COLO829 (cell line): Measurements from ENCODE around the gene AP2A2.
"Not testable (repeated sequence)": the region's sequence is repeated elsewhere in the genome, so short reads cannot be mapped to it uniquely, and the experiment has no call there.

Source experiments
- DNase-seq: peaks from one replicate; pipeline ENCODE4 v3.0.0; 2012; ENCODE audit warnings: low spot score

AP2A2 gene

DNA sequence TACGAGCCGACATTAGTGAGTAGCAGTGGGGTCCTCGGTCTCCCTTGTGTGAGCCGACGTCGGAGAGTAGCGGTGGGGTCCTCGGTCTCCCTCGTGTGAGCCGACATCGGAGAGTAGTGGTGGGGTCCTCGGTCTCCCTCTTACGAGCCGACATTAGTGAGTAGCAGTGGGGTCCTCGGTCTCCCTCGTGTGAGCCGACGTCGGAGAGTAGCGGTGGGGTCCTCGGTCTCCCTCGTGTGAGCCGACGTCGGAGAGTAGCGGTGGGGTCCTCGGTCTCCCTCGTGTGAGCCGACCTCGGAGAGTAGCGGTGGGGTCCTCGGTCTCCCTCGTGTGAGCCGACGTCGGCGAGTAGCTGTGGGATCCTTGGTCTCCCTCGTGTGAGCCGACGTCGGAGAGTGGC lies 49.7 kb downstream of the AP2A2 start:
- DNase-seq: not testable (repeated sequence)

DNA sequence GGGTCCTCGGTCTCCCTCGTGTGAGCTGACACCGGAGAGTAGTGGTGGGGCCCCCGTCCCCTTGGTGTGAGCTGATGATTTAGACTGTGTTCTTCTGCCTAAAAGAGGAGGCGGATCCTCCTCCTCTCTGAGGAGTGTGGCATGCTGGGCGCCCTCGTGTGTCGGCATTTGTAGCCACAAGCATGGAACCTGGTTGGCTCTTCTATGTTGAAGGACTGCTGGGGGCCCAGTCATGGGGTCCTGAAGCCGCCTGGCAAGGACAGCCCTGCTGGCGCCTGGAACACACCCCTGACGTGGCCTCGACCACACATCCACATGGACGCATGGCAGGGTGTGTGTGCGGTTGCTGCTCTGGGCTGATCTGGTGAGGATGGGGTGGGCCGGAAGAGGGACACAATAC lies 50.2 kb downstream of the AP2A2 start:
- no peak for DNase-seq

DNA sequence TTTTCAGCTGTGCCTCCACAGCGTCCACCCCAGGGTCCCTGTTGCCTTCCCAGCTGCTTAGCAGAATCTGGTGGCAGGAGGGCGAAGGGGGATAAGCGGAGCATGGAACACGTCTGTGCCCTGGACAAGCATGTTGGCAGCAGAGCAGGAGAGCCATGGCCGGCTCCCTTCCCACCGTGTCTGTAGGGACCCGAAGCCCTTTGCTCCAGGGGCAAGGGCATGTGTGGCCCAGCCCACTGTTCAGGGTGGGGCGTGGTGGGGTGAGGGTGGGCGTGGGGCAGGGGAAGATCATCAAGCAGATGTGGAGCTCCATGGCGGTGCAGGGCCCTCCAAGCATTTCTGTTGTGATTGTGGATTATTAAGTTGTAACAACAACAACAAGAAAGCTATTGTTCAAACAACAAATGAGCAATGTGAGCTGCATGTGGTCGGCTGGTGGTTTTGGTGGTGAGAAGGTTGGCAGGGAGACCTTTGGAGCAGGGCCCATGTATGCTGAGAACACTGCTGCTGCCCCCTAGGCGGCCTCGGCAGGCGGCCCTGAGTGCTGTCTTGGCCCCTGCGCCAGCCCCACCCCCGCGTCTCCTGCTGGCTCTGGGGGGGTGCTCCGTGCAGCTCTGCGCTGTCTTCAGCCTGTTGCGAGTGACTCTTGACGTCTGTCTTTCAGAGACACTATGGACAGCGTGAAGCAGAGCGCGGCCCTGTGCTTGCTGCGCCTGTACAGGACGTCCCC lies 50.9 kb downstream of the AP2A2 start:
- DNase-seq: peak; percentile 23

DNA sequence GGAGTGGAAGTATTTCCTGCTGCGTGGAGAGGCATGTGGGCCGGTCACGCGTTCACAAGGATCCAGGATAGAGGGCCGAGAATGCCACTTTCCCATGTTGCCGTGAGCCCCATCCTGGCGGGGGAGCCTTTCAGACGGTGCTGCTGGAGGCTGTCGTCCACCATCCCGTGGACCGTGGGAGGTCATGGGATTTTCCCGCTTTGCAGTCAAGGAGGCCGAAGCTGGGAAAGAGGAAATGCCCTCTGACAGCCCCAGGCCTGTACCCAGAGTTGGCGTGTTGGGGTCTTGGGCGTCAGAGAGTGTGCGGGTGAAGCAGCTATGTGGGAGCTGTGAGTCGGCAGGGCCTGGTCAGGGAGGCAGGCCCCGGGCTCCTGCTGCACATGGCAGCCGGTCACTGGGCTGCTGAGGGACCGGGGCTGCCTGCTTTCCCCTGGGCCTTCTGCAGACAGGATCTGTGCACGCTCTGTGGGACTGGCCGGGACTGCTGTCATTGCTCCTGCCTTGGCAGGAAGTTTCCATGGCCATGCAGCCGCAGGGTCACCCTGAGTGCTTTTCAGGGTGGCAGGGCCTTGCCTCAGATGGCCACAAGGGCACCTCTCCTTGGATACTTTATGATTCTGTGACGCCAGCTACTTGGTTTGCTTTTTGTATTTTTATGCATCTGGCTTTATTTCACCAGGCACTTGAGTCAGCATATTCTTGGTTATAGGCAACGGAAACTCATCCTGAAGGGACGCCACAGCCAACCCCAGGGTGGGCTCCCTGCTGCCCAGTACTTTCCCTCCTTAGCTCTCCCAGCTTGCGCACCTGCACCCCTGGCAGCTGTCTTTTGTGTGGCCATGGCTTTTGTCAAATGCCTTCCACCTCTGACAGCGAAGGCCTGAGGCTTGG lies 52.4 kb downstream of the AP2A2 start:
- no peak for DNase-seq

DNA sequence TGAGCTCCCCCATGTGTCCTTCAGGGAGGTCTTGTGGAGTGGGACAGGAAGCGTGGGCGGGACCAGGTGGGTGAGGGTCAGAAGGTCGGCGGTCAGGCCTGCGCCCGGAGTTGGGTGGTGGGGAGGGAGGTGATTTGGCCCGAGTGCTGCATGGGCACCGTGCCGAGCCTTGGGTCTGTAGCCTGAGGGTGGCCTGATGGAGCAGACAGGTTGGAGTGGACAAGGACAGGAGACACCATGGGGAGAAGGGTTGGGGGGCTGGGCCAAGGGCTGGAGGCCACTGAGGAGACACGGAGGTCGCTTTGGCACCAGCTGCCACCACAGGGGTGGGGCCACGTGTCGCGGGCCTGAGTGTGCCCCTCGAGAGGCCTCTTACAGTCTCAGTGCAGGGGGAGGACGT lies 53.1 kb downstream of the AP2A2 start:
- no peak for DNase-seq

DNA sequence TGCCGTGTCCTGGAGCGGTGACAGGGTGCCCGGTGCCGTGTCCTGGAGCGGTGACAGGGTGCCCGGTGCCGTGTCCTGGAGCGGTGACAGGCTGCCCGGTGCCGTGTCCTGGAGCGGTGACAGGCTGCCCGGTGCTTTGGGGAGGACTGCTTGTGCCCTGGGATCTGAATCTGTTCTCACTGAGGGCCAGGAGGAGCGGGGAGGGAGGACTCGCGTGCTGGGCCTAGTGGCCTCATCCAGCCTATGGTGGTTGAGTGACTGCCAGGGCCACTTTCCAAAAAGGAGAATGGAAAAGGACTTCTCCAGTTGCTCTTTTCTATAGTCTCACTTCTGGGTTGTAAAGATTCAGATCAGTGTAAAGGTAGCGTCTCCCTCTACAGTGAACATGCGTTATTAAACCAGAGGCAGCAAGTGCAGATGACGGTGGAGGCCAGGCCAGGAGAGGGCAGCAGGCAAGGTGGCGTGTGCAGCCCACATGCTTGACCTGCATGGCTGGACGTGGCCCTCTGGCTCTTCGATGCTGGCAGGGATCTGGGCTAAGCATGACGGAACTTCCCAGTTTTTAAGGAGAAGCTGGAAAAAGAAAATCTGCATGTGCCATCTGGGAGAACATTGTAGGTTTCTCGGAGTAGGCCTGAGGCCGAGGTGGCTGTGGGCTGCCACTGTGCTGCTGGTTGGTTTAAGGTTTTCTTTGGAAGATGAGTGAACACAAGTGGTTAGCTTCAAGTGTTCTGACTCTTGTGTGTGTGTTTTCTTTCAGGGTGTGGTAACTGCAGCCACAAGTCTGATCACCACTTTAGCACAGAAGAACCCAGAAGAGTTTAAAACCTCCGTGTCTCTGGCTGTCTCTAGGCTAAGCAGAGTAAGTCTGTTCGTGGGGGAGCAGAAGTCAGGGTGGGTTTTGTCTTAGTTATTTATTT lies 55.0 kb downstream of the AP2A2 start:
- DNase-seq: no peak

DNA sequence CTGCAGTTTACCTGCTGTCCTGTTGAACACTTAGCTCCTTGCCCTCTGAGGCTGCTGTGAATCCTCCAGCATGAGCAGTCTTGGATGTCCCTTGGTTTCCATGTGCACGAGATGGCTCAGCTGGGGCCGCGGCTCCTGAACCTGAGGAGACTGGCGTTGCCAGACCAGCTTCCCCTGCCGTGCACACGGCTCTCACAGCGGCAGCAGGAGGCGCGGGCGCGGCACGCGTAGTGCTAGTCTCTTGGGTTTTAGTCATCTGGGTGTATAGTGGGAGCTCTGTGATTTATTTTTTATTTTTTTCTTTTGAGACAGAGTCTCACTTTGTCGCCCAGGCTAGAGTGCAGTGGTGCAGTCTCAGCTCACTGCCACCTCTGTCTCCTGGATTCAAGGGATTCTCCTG lies 56.1 kb downstream of the AP2A2 start:
- DNase-seq: no peak

DNA sequence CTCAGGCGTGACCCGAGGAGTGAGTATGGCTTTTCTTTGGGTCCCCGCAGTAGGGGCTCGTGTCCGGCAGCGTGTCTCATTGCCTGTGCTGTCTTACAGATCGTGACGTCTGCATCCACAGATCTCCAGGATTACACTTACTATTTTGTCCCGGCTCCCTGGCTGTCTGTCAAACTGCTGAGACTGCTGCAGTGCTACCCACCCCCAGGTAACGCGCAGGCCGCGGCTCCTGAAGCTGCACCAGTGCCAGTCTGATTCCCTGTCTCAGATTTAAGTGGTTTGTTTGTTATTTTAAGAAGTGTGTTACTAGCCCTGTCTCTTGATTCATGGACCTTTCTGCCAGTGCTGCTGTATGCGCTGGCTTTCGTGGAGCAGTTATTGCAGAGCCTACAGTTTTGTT lies 58.9 kb downstream of the AP2A2 start:
- DNase-seq: no peak

DNA sequence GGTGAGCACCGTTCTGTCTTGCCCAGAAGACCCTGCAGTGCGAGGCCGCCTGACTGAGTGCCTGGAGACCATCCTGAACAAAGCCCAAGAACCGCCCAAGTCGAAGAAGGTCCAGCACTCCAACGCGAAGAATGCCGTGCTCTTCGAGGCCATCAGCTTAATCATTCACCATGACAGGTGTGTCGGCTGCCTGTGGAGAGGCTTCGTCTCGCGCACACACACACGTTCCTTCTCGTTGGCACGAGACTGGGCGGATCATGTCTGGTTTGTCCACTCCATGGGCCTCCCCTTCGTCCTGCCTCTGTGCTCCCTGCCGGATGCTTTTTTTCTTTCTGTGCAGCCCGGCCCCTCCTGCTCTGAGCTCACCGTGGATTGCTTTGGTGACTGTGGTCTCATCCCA lies 59.7 kb downstream of the AP2A2 start:
- no peak for DNase-seq

DNA sequence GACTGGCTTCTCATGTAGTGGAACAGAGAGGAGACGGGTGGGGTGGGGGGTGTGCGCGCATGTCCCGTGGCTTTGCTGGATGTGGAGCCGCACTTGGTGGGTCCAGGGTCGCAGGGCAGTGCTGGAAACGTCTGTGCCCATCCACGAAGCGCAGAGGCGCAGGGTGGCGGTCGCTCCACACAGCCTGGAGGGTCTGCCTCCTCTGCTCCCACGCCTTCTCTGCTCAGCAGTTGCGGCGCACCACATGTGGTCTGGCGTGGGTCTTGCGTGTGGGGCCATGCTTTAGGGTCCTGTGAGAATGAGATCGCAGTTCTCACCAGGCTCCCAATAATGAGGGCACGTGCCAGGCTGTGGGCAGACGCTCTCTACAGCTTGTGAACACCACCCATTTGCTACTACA lies 60.2 kb downstream of the AP2A2 start:
- no peak for DNase-seq

DNA sequence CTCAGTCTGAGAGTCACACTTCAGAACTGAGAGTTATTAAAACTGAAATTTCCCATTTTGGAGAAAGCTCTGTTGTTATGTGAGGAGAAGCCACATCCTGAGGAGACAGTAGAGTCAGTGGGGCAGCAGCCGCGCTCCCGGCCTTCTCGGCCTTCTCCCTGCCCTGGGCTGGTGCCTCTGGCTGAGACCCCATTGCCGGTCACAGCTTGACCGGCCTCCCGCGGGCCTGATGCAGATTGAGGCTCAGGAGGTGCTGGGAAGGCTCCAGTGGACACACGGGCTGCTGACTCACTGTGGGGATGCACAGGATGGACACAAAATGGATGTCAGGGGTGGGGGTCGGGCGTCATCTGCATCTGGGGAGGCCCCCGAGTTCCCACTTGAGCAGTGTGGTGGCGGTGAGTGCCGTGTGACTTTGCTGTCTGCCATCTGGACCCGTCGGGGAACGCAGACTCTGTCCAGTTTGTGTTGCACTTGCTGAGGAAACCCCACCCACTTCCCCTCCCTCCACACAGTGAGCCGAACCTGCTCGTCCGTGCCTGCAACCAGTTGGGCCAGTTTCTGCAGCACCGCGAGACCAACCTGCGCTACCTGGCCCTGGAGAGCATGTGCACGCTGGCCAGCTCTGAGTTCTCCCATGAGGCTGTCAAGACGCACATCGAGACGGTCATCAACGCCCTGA lies 60.7 kb downstream of the AP2A2 start:
- no peak for DNase-seq

DNA sequence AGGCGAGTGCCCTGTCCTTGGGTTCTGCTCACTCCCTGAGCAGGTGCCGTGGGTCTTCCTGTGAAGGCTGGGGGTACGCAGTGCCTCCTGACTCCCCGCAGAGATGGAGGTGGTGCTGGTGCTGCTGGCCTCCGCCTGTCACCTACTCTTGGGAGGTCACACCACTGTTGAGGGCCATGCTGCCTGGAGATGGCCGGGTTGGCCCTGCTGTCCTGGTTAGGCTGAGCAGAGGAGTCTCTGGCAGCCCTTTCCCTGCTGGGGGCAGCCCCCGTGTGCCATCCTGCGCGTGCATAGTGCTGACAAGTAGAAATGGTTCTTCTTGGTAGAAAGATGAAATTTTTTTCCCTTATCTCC lies 61.3 kb downstream of the AP2A2 start:
- no peak for DNase-seq

DNA sequence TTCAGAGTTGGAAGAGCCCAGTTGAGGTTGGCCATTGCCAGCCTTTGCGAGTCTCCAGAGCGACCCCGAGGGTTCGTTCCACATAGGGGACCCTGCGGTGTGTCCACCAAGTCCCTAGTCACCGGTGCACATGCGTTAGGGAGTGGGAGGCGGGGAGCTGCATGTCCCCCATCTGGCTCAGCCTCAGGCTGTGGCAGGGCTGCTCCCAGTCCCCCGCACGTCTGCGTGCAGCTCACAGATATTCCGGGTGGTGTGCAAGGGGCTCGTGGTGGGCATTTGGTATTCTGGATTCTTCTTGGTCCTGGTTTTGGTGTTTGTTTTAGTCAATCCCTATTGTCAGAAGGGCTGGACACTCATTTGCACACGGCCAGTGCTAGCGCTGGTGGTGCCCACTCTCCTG lies 62.0 kb downstream of the AP2A2 start:
- DNase-seq: no peak

DNA sequence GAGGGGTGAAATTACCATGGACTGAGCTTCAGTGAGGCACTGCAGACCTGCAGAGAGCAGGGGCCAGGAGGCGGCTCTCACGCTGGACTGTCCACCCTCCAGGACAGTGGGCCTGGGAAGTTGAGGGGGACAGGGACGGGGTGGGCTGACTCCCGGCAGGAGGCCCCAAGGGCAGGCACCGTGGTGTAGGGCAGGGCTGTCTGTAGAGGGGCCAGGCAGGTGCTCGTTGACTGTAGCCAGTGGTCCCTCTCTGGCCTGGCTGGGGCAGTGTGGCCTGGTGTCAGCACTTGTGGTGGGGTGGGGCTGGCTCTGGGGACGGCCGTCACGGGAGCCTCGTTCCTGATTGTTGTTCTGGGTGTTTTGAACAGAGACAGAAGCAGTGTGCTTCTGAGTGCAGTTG lies 64.4 kb downstream of the AP2A2 start:
- no peak for DNase-seq

DNA sequence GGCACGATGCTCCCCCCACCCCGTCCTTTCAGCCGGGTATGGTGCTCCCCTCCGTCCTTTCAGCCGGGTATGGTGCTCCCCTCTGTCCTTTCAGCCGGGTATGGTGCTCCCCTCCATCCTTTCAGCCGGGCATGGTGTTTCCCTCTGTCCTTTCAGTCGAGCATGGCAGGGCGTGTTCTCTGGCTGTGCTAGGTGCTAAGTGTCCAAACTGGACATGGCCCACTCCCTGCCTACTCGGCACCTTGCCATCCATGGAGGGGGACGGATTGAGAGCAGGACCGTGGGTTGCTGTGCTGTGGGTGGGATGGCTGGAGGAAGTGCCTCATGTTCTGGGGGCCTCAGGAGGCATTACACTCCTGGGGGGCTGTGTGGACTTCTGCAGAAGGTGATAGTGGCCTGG lies 65.4 kb downstream of the AP2A2 start:
- no peak for DNase-seq

DNA sequence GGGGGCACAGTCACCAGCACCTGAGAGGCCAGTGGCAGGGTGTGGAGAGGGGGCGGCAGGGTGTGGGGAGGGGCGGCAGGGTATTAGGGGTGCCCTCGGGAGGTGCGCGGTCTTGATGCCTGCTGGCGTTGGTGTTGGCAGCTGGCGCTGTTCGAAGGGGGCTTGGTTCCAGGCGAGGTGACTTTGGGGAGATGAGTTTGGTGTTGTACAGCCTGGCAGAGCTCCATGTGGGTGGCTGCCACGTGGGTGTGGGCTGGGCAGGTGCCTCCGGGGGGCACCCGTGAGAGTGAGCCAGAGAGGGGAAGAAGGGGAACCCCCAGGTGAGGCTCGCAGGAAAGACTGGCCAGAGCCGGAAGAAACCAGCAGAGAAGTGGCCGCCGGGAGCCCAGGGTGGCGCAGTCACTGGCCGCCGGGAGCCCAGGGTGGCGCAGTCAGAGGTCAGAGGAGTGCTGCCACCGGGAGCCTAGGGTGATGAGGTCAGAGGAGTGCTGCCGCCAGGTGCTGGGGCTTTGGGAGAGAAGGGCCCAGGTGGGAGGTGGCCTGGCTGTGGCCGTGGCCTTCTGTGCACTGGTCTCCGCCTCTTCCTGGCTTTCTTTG lies 66.1 kb downstream of the AP2A2 start:
- no peak for DNase-seq

DNA sequence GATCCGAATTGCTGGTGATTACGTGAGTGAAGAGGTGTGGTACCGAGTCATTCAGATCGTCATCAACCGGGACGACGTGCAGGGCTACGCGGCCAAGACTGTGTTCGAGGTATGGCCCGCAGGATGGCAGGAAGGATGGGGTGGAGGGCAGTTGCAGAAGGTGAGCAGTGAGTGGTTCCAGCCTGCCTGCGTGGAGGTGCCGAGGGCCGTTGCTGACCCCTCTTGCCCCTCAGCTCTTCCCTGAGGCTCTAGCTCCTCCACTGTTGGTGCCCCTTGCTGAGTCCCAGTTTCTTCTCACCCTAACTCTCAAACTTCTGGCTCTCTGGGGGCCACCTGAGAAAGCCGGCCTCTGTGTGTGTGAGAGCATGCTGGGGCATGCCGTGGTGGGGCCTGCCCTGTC lies 66.9 kb downstream of the AP2A2 start:
- no peak for DNase-seq

DNA sequence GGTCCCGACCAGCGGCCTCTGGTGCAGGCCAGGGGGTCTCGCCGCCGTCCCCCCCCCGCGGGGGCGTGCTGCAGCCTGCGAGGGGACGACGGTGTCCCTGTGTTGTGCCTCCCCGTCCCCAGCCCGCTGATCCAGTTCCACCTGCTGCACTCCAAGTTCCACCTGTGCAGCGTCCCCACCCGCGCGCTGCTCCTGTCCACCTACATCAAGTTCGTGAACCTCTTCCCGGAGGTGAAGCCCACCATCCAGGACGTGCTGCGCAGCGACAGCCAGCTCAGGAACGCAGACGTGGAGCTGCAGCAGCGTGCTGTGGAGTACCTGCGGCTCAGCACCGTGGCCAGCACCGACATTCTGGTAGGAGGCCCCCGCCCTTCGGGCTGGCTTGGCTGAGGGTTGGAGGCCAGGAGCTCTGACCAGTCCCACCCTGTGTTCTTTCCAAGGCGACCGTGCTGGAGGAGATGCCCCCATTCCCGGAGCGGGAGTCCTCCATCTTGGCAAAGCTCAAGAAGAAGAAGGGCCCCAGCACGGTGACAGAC lies 68.0 kb downstream of the AP2A2 start:
- DNase-seq: no peak

DNA sequence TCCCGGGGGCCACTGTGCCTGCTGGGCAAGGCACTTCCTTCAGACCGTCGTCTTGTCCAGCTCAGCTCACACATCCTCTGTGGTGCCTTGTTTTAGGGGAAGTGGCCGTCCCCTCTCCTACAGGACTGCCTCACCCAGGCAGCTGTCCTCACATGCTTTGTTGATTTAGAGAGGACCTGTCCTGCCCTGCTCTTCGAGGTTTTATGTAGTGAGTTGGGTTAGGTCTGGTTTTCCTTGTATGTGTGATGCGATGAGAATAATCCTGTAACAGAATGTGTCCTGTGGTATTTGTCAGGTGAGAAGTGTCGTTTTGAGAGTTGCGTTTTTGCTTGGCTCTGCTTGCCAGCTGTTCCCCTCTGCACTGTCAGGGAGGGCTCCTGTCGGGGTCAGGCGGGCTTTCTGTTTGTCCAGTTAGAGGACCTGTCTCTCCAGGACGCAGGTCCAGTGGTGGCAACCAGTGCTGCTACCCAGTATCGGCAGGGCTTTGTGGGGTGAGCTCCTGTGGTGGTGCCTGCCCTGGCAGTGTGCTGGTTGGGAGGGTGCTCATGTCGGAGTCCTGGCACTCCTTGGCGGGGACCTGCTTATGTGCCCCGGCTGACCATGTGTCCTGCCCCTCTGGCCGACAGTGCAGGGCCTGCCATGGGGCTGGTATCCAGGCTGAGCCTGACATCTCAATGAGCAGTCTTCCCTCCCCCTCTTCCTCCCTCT lies 69.5 kb downstream of the AP2A2 start:
- DNase-seq: no peak

DNA sequence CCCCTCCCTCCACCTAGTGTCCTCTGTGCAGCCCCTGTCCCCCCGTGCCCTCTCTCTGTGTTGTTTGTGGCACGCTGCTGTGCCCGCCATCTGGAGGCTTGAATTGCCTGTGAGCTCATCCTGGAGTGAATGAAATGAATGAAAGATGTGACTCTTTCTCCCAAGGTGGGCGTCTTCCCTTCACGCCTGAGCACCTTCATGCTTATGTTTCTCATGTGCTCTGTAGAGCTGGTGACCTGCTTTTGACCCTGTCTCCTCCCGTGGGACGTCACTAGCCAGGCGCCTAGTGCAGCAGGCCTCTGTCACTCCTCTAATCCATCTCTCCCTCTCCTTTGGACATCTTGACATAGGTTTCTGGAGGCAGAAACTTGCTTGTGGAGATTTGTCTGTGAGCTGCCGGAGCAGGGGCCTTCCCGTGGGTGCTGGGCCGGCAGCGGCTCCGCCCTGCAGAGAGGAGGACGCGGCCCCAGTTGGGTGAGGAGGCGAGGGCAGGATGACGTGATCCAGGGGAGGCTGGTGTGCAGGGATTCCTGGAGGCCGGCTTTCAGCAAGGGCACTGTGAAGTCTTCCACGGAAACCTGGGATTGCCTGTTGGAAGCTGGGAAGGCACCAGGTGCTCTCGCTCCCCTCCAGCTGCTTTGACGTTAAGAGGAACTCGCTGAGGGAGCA lies 70.2 kb downstream of the AP2A2 start:
- peak; percentile 22 for DNase-seq
